PFSK-1 (cell line): ENCODE results near the gene CRY2.

Experiments used
- FOXP2 ChIP-seq: optimal IDR thresholded peaks from 2 replicates; pipeline ENCODE3; 2011; ENCODE audit warnings: borderline replicate concordance, control low read depth, inconsistent platforms; ENCODE audit not compliant: insufficient read depth; ENCODE audit errors: extremely low read length, extremely low read depth
- POLR2AphosphoS5 ChIP-seq: IDR thresholded peaks from 2 replicates; pipeline ENCODE4 v1.6.1; 2012; ENCODE audit warnings: low read depth, mild to moderate bottlenecking, control low read depth, low read length, moderate library complexity
- REST ChIP-seq, 2 experiments: IDR thresholded peaks; 2 replicates each; pipeline versions ENCODE4 v1.6.1 to v1.8.0; 2011 to 2012; ENCODE audit warnings: low read depth in 2 of 2, low read length in 2 of 2, control low read depth in 1 of 2, inconsistent platforms in 1 of 2, mild to moderate bottlenecking in 1 of 2, moderate library complexity in 1 of 2; ENCODE audit not compliant: insufficient read depth in 1 of 2
- SIN3A ChIP-seq: IDR thresholded peaks from 2 replicates; pipeline ENCODE4 v1.6.1; 2012; ENCODE audit warnings: mild to moderate bottlenecking, low read length, moderate library complexity, borderline replicate concordance; ENCODE audit not compliant: insufficient read depth
- TAF1 ChIP-seq: IDR thresholded peaks from 2 replicates; pipeline ENCODE4 v1.6.1; 2012; ENCODE audit warnings: low read length, control low read depth, borderline replicate concordance; ENCODE audit not compliant: insufficient read depth

CRY2 gene

GRCh38 chr11:45887587-45887986 lies 40.3 kb downstream of the CRY2 start:
- TF ChIP-seq SIN3A (no peak), TAF1 (no peak), REST (IDR thresholded peaks at IDR 0.05; ENCODE audit: insufficient read depth in 1 of 2, low read depth in 2 of 2, low read length in 2 of 2) (no peak)

GRCh38 chr11:45889555-45889954 lies 42.3 kb downstream of the CRY2 start:
- no peak for TF ChIP-seq REST (IDR thresholded peaks at IDR 0.05; ENCODE audit: insufficient read depth in 1 of 2, low read depth in 2 of 2, low read length in 2 of 2)
- no peak for TF ChIP-seq POLR2AphosphoS5
- no peak for TF ChIP-seq TAF1
- no peak for TF ChIP-seq SIN3A
- TF ChIP-seq FOXP2 = no peak

- no peak for TF ChIP-seq SIN3A
- no peak for TF ChIP-seq REST (IDR thresholded peaks at IDR 0.05; ENCODE audit: insufficient read depth in 1 of 2, low read depth in 2 of 2, low read length in 2 of 2)
- TF ChIP-seq FOXP2 = no peak
These were observed 42.7 kb downstream of the CRY2 start for GRCh38 chr11:45889966-45890365.

GRCh38 chr11:45890886-45891550 lies 43.7 kb downstream of the CRY2 start:
- TF ChIP-seq REST (IDR thresholded peaks at IDR 0.05; ENCODE audit: insufficient read depth in 1 of 2, low read depth in 2 of 2, low read length in 2 of 2) (no peak), POLR2AphosphoS5 (no peak), FOXP2 (no peak), SIN3A (no peak), TAF1 (no peak)

GRCh38 chr11:45892856-45893255 lies 45.6 kb downstream of the CRY2 start:
- TF ChIP-seq SIN3A = no peak
- TF ChIP-seq POLR2AphosphoS5 = no peak
- no peak for TF ChIP-seq TAF1
- TF ChIP-seq REST (IDR thresholded peaks at IDR 0.05; ENCODE audit: insufficient read depth in 1 of 2, low read depth in 2 of 2, low read length in 2 of 2) = no peak
- TF ChIP-seq FOXP2 = no peak
